Left hindlimb (tissue), 1 donor: ENCODE measurements around the gene ACR.
A peak's percentile ranks its signal among the peaks of the same experiment; 100 is the strongest.

Source experiments
- DNase-seq: peaks from one replicate; pipeline ENCODE4 v3.0.0-alpha.2; 2018

The ACR gene

DNA sequence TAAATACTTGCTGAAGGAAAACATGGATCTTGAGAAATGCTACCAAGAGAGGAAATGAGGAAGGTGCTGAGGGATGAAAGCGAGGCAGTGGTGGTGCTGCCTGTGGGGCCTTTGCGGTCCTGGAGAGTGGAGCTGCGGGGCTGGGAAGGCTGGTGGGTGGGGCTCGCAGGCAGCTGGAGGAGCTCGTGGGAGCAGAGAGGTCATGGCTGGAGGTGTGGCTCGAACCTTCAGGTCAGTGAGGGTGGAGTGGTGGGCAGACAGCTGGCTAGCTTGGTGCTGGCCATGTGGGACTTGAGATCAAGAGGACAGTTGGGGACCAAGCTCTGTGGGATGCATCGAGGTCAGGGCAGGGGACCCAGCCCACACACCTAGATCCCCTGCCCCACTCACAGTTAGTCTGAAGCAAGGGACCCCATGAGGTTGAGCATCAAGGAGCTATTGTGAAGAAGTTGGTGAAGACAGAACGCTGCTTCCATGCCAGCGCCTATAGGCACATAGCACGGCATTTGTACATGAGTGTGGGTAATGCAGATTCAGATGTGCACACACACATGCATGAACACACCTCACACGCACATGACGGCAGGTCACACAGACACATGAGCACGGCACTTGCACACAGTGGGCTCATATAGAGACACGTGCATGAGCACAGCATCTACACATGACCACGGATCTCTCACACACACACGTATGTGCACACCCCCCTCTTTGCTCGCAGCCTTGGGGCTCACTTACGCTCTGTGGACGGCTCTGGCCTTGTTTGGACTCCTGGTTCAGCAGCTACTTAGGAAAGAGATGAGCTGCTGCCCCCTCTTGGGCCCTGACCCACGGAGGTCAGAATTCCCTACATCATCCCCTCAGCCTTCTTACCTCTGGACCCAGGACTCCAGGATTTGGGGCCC, 34.9 kb upstream of the ACR start:
- DNase-seq: peak; percentile 6

- peak; percentile 21 for DNase-seq
Measured at GRCh38 chr22:50703726-50704509, 34.1 kb upstream of the ACR start.

DNA sequence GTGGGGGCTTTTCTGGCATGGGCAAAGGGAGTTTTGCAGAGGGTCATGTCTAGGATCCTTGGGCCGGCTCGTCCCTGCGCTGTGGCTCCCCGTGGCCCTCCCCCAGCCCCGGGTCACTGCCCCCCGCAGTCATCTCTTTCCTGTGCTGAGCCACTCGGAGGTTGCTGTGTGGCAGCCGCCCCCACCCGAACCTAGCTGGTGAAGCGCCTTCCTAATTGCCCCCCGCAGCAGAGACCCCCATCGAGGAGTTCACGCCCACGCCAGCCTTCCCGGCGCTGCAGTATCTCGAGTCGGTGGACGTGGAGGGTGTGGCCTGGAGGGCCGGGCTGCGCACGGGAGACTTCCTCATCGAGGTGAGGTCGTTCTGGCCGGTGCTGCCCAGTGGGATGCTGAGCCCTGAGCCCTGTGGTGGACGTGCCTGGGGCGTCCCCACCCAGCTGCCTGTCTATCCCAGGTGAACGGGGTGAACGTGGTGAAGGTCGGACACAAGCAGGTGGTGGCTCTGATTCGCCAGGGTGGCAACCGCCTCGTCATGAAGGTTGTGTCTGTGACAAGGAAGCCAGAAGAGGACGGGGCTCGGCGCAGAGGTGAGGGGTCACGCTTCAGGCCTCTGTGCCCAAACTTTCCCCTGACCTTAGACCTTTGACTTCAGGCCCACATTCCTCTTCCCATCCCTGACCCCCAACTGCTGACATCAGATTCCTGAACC, 33.3 kb upstream of the ACR start:
- DNase-seq: peak; percentile 28

DNA sequence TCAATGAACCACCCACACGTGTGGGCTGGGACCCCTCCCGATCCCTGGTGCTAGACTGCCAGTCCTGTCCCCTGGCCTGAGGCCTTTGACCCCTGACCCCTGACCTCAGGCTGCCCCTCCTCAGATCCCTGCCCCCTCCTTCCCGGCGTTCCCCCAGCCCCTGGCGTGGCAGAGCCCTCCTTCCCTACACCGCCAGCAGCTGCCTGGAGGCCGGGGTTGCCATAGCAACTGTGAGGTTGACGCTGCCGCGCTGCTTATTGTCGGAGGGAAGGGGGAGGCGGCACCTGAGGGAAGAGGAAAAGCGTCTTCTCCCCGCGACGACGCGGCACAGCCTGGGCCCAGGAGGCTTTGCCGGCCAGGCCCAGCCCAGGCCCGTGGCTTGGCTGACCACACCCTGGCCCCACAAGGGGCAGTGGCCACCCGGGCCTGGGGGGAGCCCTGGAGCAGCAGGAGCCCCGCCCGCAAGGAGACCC, 32.7 kb upstream of the ACR start:
- peak; percentile 82 for DNase-seq

DNA sequence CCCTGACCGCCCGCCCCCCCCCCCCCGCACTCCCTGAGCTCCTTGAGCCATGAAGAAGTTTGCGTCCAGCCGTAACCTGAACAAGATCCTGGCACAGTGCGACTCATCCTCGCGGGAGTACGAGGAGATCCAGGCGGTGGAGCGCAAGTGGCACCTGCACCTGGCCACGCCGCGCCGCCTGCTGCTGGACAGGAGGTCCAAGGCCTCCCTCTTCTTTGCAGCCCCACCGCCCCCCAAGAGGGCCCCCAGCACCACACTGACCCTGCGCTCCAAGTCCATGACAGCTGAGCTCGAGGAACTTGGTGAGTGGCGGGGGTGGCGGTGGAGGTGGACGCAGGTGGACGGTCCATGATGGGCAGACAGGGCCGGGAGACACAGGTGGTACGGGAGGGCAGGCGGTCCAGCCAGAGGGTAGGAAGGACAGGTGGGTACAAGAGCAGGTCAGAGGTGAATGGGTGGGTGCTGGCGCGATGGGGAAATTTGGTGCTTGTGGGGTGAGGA, 32.1 kb upstream of the ACR start:
- peak; percentile 9 for DNase-seq

- peak; percentile 12 for DNase-seq
Measured at GRCh38 chr22:50706481-50707125, 31.4 kb upstream of the ACR start.

DNA sequence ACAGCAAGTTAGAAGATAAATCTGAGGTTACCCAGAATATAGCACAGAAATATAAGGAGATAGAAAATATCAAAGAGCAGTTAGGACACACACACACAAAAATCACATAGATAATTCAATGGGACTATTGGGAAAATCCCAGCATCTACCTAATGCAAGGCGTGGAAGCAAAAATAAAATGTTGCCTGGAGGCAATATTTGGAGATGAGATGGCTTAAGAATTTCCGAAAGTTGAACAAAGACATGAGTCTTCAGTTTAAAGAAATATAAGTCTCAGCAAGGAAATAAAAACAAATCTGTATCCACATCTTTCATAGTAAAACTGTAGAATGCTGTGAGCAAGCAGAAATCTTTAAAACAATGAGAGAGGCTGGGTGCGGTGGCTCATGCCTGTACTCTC, 29.5 kb upstream of the ACR start:
- DNase-seq: no peak

- peak; percentile 7 for DNase-seq
Measured at GRCh38 chr22:50708996-50709395, 29.0 kb upstream of the ACR start.

- peak; percentile 14 for DNase-seq
Measured at GRCh38 chr22:50710221-50710620, 27.8 kb upstream of the ACR start.

DNA sequence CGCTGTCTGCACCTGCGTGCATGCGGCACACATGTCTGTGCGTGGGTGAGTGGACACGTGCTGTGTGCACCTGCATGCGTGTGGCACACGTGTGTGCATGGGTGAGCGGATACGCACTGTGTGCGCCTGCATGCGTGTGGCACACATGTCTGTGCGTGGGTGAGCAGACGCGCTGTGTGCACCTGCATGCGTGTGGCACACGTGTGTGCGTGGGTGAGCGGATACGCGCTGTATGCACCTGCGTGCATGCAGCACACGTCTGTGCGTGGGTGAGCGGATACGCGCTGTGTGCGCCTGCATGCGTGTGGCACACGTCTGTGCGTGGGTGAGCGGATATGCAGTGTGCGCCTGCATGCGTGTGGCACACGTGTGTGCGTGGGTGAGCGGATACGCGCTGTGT, 27.1 kb upstream of the ACR start:
- no peak for DNase-seq

GRCh38 chr22:50711446-50712340, 26.3 kb upstream of the ACR start:
- no peak for DNase-seq

DNA sequence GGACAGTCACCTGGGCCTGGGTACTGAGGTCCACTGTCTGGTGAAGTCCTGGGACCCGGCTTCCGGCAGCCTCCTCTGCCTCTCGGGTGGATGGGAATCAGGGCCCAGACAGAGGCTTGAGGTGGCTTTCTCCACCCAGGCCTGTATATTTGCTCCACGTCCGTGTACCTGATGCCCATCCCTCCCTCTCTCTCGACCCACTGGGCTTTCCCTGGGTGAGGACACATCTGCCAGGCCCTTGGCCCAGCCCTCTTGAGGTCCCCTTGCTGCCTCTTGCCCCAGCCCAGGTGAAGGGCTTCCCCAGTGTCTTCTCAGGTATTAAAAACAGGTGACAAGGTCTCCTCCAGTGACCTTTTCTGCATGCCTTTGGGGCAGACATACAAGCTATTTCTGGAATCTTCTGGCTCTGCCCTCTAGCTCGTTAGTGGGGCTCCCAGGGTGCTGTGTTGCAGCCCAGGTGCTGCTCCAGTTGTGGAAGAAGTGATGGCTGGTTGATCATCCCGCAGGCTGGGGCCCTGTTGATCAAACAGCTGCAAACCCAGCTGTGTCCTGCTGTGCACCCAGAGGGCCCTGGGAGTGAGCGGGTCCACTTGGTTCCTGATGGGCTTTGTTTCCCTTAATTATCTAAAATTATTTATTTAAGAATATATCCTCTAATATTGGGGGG, 25.5 kb upstream of the ACR start:
- no peak for DNase-seq

- no peak for DNase-seq
Measured at GRCh38 chr22:50713008-50713385, 25.0 kb upstream of the ACR start.

GRCh38 chr22:50713571-50714056, 24.4 kb upstream of the ACR start:
- no peak for DNase-seq

DNA sequence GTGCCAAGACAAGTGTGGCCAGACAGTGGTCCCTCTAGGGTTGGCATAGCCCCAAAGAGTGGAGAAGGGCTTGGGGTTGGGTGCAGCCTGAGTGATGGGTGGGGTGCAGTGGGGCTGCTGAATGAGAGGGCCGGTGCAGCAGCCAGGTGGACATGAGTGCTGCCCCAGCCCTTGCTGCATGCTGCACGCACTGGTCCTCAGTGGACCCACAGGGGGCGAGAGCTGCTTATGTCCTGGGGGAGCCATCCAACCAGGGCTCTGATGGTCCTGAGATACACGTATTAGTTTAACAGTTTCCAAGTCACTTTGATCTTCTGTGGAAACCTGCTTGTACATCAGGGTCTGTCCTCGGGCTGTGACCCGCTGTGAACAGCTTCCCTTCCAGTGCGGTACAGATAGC, 23.9 kb upstream of the ACR start:
- no peak for DNase-seq

DNA sequence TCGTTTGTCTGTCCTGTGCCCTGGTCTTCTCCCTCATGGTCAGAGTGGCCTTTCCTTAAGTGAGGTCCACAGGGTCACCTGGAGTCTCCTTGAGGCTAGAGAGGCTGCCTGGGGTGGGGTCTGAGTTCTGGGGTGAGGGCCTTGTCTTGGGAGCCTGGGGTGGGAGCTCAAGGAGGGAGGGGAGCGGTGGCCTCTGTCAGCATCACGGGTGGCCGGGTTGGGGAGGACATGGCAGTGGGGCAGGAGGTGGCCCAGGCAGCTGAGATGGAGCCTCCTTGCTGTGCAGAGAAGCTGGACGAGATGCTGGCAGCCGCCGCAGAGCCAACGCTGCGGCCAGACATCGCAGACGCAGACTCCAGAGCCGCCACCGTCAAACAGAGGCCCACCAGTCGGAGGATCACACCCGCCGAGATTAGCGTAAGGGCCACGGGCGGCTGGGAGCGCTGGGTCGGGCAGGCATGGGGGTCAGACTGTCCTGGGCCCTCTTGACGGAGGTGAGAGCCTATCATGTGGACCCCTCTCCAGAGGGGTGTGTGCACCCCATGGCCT, 23.3 kb upstream of the ACR start:
- DNase-seq: no peak

DNA sequence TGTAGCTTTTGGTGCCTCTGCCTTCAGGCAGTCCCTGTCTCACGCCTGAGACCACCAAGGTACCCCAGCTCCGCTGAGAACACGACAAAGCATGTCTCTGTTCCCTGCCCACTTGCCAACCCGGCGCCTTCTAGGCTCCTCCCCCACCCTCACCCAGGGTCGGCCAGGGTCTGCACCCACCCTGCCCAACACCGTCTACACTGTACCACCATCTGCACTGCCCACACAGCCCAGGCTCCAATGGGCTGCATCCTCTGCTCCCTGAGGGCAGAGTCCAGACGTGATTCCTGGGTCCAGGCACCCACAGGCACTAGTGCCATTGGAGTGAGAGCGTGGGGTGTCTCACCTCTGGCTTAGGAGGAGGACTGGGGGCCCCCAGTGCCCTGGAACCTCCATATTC, 22.8 kb upstream of the ACR start:
- DNase-seq: no peak

GRCh38 chr22:50715776-50716175, 22.2 kb upstream of the ACR start:
- no peak for DNase-seq

- DNase-seq: no peak
Measured at GRCh38 chr22:50716290-50717024, 21.5 kb upstream of the ACR start.
